KMS-11 (cell line): ENCODE measurements around the gene SPINDOC.

ENCODE experiments used
- H2AFZ ChIP-seq: fragments of 200-600 bp; sonication (generic); 2 replicates; pipeline ENCODE4 v1.6.1; 2016; ENCODE audit warnings: antibody characterized with exemption, mixed run types, low read depth
- H3K27ac ChIP-seq: fragments of 200-600 bp; sonication (generic); 2 replicates; pipeline ENCODE4 v1.6.1; 2016; ENCODE audit warnings: mild to moderate bottlenecking, mixed run types
- H3K27me3 ChIP-seq: fragments of 200-600 bp; sonication (generic); 2 replicates; pipeline ENCODE4 v1.6.1; 2017; ENCODE audit warnings: mild to moderate bottlenecking, low read depth, mixed run types, moderate library complexity; ENCODE audit not compliant: insufficient read depth
- H3K36me3 ChIP-seq: fragments of 200-600 bp; sonication (generic); 2 replicates; pipeline ENCODE4 v1.6.1; 2017; ENCODE audit warnings: mild to moderate bottlenecking, mixed run types; ENCODE audit not compliant: insufficient read depth
- H3K4me1 ChIP-seq: fragments of 200-600 bp; sonication (generic); 2 replicates; pipeline ENCODE4 v1.6.1; 2016; ENCODE audit warnings: mild to moderate bottlenecking, low read depth, mixed run types; ENCODE audit not compliant: poor library complexity, severe bottlenecking
- H3K4me2 ChIP-seq: fragments of 200-600 bp; sonication (generic); 2 replicates; pipeline ENCODE4 v1.7.0; 2016; ENCODE audit warnings: mild to moderate bottlenecking, mixed run types
- H3K4me3 ChIP-seq: fragments of 200-600 bp; sonication (generic); IDR thresholded peaks from 2 replicates; pipeline ENCODE4 v1.6.1; 2017; ENCODE audit warnings: low read depth, low read length, mixed read lengths; ENCODE audit not compliant: insufficient read depth
- H3K79me2 ChIP-seq: fragments of 200-600 bp; sonication (generic); 2 replicates; pipeline ENCODE4 v1.6.1; 2016; ENCODE audit warnings: low read depth, mixed run types; ENCODE audit not compliant: insufficient read depth
- H3K9ac ChIP-seq: fragments of 200-600 bp; sonication (generic); 2 replicates; pipeline ENCODE4 v1.6.1; 2016; ENCODE audit warnings: mild to moderate bottlenecking, mixed run types
- H4K20me1 ChIP-seq: fragments of 200-600 bp; sonication (generic); 2 replicates; pipeline ENCODE4 v1.6.1; 2016; ENCODE audit warnings: mild to moderate bottlenecking, mixed run types; ENCODE audit not compliant: insufficient read depth
- TF ChIP-seq, protein P1 (sequence below): fragments of 200-600 bp; sonication (generic); conservative IDR thresholded peaks from 2 replicates; pipeline ENCODE4 v1.6.1; 2017; ENCODE audit warnings: low read depth, mild to moderate bottlenecking, antibody characterized with exemption, low read length, moderate library complexity, mixed read lengths

SPINDOC gene, protein sequence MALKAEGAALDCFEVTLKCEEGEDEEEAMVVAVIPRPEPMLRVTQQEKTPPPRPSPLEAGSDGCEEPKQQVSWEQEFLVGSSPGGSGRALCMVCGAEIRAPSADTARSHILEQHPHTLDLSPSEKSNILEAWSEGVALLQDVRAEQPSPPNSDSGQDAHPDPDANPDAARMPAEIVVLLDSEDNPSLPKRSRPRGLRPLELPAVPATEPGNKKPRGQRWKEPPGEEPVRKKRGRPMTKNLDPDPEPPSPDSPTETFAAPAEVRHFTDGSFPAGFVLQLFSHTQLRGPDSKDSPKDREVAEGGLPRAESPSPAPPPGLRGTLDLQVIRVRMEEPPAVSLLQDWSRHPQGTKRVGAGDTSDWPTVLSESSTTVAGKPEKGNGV

DNA sequence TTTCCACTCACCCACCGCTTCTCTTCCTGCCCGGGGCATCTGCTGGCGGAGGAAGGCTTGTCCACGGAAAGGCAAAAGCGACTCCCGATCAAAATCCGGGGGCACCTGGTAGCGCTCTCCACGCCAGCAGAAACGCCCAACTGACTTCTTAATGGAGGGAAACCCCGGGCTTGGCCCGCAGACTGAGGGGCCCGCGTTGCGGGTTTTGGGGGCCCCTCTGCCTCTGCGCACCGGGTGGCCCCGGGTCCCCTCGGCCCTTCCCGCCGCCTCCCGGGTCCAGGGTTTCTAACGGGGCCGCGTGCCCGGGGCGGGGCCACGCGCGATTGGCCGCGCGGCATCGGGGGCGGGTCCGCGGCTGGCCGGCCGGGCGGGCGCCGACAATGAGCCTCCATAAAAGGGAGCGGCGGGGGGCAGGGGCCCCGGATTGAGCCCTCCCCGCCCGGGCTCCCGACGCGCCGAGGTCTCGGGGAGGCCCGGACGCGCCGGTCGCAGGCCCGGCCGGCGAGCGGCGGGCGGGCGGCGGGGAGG, at the start of gene SPINDOC:
Gene SPINDOC, plus strand, starts transcription at position 422 of the 528 bp plus-strand sequence. CDS start 231 bp downstream, outside the sequence.
- H3K9ac ChIP-seq = peak within 1 kb of the TSS; percentile 46; the same call in 1 of the 2 replicates
- TF ChIP-seq, protein P1, sequence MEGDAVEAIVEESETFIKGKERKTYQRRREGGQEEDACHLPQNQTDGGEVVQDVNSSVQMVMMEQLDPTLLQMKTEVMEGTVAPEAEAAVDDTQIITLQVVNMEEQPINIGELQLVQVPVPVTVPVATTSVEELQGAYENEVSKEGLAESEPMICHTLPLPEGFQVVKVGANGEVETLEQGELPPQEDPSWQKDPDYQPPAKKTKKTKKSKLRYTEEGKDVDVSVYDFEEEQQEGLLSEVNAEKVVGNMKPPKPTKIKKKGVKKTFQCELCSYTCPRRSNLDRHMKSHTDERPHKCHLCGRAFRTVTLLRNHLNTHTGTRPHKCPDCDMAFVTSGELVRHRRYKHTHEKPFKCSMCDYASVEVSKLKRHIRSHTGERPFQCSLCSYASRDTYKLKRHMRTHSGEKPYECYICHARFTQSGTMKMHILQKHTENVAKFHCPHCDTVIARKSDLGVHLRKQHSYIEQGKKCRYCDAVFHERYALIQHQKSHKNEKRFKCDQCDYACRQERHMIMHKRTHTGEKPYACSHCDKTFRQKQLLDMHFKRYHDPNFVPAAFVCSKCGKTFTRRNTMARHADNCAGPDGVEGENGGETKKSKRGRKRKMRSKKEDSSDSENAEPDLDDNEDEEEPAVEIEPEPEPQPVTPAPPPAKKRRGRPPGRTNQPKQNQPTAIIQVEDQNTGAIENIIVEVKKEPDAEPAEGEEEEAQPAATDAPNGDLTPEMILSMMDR = no peak
- H3K27me3 ChIP-seq = no peaks in the 10 kb centered on the region
- H4K20me1 ChIP-seq = peaks cover 11% of the 10 kb centered on the region
- H2AFZ ChIP-seq = peak within 1 kb of the TSS; percentile 93
- H3K79me2 ChIP-seq = peaks cover 42% of the 10 kb centered on the region
- H3K4me1 ChIP-seq = peaks cover 24% of the 10 kb centered on the region
- no peak within 1 kb of the TSS for H3K27ac ChIP-seq
- H3K36me3 ChIP-seq = no peaks in the 10 kb centered on the region
- peak within 1 kb of the TSS; percentile 98 for H3K4me2 ChIP-seq
- H3K4me3 ChIP-seq = no peak within 1 kb of the TSS

DNA sequence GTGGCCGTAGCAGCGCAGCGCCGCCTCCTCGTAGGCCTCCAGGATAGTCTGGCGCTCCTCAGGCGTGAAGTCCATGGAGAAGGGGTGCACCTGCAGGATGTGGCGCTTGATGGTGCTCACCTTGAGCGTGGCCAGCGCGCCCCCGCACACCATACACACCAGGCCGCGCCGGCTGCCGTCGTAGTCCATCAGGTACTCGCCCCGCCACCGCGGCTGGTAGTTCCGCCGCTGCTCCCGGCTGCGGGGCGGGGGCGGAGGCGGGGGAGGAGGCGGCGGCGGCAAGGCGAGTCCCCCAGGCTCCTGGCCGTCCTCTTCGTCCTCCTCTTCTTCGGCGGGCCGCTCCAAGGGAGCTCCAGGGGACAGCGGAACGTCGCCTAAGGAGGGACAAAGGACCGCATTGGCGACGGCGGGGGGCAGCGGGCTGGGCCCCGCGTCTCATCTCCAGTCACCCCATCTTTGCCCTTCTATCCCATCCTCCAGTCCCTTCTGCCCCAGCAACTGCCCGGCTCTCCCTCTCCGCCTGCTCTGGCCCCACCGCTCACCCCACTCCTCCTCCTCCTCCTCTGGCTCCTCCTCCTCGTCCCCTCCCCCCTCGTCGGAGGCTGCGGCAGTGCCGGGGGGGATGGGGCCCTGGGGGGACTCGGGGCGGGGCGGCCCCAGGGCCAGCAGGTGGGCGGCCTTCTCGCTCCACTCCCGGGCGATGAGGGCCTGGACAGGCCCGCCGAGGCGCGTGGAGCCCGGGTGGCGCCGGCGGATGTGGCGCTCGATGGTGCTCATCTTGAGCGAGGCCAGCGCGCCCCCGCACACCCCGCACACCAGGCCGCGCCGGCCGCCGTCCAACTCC, 49.5 kb upstream of the SPINDOC start:
- TF ChIP-seq, protein P1 = no peak
- Histone ChIP-seq H3K27ac (no peak overlapping the region), H3K4me2 (no peak overlapping the region), H3K79me2 (peaks cover 6% of the 10 kb centered on the region; the same call in 1 of the 2 replicates), H3K36me3 (no peaks in the 10 kb centered on the region), H3K9ac (no peak overlapping the region), H3K4me1 (no peaks in the 10 kb centered on the region), H3K4me3 (no peak overlapping the region), H3K27me3 (no peaks in the 10 kb centered on the region), H2AFZ (no peak overlapping the region), H4K20me1 (no peaks in the 10 kb centered on the region)

DNA sequence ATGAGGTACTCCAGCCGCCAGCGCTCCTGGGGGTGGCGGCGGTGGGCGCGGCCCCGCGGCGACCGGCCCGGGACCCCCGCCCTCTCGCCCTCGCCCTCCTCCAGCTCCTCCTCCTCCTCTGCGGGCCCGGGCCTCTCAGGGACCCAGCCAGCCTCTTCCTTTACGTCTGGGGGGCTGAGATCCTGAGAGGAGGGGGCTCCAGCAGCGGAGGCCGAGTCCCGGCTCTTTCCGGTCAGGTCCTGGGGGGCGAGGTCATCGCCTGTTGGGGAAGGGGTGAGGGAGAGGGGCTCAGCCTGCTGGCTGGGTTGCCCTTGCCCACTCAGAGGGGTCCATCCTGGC, 48.9 kb upstream of the SPINDOC start:
- no peak overlapping the region for H3K9ac ChIP-seq
- H3K36me3 ChIP-seq = no peaks in the 10 kb centered on the region
- no peaks in the 10 kb centered on the region for H3K4me1 ChIP-seq
- H3K4me3 ChIP-seq = no peak overlapping the region
- no peaks in the 10 kb centered on the region for H4K20me1 ChIP-seq
- peaks cover 6% of the 10 kb centered on the region; the same call in 1 of the 2 replicates for H3K79me2 ChIP-seq
- H3K27me3 ChIP-seq = no peaks in the 10 kb centered on the region
- no peak overlapping the region for H2AFZ ChIP-seq
- no peak overlapping the region for H3K4me2 ChIP-seq
- TF ChIP-seq, protein P1 = no peak
- no peak overlapping the region for H3K27ac ChIP-seq

DNA sequence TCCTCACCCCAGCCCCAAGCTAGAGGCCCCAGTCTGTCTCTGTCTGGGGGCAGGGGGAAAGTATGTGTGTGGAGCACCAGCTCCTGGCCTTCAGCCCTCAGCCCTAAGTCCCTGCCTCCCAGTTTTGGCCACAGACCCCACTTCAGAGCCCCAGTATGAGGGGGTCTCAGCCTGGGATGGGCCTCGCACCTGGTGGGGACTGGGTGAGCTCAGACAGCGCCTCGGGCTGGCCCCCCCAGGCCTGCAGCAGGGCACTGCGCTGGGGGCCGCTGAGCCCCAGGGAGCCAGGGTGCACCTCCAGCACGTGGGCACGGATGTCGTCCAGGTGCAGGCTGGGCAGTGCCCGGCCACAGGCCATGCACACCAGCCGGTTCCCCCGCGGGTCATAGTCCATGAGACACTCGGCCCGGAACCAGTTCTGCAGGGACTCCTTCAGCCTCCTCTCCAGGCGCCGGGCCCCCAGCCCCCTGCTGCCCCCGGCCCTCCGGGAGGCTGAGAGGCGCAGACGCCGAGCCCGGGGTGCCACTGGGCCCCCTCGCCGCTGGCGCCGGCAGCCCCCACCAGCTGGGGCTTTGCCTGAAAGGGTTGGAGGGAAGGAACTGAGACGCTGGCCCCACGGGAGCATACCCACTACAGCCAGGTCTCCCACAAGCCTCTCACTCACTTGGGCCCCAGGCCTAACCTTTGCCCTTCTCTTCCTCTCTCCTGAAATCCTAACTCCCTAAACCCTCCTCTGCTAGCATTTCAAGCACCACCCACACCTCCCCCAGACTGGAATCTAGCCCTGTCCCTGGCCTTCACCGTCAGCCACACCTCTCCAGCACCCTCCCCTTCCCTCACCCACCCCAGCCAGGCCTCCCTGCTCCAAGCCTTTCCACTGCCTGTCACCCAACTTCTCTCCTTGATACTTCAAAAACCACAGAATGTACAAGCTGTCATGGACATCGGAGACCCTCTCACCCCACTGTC, 48.3 kb upstream of the SPINDOC start:
- TF ChIP-seq, protein P1 = no peak
- Histone ChIP-seq H3K36me3 (no peaks in the 10 kb centered on the region), H3K9ac (no peak overlapping the region), H3K4me1 (no peaks in the 10 kb centered on the region), H4K20me1 (no peaks in the 10 kb centered on the region), H3K79me2 (peaks cover 6% of the 10 kb centered on the region; the same call in 1 of the 2 replicates), H2AFZ (no peak overlapping the region), H3K27ac (no peak overlapping the region), H3K4me3 (no peak overlapping the region), H3K27me3 (no peaks in the 10 kb centered on the region), H3K4me2 (no peak overlapping the region)
